Stimulated activated CD8-positive, alpha-beta memory T cell treated with anti-CD3 and anti-CD28 coated beads, Interleukin-12 subunit alpha, Interleukin-12 subunit beta, amount 100 ng/mL, for 4 hours (primary cell): ENCODE data around the gene CHMP5.

Experiments
- DNase-seq: peaks from one replicate; pipeline ENCODE4 v3.0.0-alpha.2; 2020; ENCODE audit warnings: low read depth

Gene CHMP5

DNA sequence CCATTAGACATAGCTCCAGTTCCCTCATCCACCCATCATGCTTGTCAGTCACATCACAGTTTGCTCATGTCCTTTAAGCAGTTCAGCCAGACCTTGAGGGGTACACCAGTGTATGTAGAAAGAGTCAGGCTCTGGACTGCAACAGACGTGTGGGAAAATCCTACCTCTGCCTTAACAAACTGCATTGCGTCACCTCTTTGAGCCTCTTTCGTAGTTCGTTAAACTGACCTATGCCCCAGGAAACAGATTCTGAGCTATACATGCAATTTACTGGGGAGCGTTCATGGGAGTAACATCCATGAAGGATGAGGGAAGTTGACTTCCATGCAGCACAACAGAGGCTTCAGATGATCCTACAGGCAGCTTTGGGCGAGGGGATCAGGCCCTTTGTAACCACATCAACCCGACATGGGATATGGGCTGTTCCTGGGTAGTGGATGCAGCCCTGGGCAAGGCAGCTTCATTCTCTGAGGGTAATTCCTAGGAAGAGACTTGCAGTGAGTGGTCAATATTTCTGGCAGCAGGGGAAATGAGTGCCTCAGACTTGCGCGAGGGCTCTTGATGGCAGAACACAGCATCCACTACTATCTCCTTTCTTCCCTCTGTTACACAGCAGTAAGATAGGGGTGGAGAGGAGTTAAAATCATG lies 20.6 kb upstream of the CHMP5 start:
- no peak for DNase-seq

DNA sequence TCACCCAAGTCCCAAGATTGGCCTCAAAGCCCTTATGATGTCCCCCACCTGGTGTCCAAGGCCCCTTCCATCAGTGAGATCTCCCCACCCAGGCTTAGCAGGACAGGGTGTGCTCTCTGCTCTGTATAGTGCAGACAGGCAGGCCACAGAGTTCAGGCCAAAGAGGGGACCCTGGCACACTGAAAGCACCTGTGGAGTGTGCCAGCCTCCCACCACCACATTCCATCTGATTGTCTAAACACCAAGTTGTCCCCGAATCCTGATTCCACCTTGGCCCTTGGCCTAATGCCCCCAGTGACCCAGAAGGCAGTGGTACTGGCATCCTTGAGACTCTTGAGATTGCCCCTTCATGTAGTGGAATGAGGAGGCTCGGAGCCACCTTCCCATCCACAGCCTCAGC lies 19.5 kb upstream of the CHMP5 start:
- DNase-seq: no peak

GRCh38 chr9:33246269-33246860 lies 18.5 kb upstream of the CHMP5 start:
- DNase-seq: no peak

- no peak for DNase-seq
Measured at GRCh38 chr9:33248606-33249005, 16.2 kb upstream of the CHMP5 start.

DNA sequence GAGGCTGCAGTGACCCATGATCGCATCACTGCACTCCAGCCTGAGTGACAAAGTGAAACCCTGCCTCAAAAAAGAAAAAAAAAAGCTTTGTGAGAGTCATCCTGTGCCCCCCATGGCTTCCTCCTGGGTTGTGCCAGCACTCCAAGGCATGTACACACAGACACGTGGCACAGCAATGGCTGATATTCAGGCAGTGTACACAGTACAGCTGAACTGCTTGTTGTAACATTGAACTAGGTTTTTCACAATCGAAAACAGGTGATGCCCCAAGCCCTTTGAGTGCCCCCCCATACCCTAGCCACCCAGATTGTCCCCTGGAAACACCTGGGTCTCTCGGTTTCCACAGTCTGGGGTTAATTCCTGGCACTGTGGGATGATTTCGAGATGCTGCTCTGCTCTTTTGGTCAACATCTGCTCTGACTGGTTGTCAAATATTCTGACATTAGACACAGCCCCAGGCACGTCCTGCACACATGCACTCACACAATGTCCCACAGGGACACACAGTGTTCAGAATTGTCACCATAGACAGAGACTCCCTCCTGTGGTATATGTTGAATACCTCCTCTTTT lies 15.7 kb upstream of the CHMP5 start:
- DNase-seq: no peak

- DNase-seq: no peak
Measured at GRCh38 chr9:33249983-33250382, 14.9 kb upstream of the CHMP5 start.

DNA sequence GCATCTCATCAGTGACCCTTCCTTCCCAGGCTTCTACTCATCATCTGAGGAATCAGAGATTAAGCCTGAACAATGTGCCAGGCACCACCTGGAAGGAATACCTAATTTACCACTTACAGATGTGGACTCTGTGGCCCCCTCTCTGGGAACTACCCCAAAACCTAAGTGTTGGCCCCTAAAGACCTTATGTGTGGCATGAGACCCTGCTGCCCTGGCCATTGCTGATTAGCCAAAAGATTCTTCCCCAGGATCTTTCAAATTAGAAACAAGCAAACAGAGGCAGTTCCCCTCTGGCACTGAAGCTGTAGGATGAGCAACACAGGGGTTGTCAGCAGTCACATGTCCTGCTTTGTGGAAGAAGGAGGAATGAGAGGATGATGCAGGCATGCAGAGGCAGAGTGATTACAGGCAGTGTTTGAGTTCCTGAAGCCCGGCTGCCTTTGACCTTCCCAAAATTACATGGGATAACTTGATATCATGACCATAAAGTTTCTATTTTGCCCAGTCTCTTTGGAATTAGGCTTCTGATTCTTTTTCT lies 14.3 kb upstream of the CHMP5 start:
- DNase-seq: no peak

DNA sequence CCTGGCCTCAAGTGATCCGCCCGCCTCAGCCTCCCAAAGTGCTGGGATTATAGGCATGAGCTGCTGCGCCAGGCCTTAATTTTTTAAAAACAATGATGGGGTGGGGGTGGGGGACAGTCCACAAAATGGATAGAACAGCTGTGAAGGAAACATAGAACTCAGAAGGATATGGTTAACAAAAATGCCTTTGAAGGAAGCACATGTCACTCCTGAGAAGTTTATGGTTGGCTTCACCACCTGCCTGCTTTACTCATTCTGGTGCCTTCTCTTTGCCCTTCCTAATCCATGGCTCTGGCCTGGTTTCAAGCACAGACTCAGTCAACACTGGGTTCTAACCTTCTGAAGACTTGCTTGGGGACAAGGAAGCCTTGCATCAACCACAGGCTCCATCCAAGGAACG lies 10.6 kb upstream of the CHMP5 start:
- no peak for DNase-seq

DNA sequence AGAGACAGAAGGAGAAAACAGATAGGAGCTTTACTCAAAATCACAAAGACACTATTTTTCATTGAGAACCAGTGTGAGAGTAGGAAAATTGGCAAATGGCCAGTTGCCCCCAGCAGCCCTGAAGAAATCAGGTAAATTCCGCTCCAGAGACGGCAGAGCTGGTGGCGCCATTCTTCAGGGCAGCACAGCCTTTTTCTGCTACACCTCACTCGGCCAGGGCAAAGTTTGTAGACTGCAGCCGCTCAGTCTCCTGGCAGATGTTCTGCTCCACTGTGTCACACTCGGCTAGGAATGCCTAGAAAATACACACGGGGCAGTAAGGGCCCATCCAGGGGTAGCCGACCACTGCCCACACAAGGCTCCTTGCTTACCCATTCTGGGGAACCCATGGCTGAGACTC lies 9.8 kb upstream of the CHMP5 start:
- no peak for DNase-seq

DNA sequence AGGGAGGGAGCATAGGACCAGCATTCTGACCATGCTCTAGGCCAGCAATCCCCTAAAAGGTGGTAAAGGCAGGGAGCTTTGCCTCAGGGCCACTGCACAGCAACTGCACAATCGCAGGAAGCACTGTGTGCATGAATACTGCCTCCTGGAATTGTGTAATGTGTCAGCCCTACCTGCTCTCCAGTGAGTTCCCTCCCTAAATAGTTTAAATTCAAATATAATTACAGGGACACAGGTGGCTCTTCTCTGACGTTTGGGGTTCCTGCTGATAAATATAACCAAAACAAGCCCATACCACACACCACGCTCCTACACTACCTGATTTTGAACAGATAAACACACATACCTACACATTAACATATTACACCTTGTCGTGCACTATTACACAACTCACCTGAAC lies 9.4 kb upstream of the CHMP5 start:
- DNase-seq: no peak

- no peak for DNase-seq
Measured at GRCh38 chr9:33256236-33256635, 8.6 kb upstream of the CHMP5 start.

DNA sequence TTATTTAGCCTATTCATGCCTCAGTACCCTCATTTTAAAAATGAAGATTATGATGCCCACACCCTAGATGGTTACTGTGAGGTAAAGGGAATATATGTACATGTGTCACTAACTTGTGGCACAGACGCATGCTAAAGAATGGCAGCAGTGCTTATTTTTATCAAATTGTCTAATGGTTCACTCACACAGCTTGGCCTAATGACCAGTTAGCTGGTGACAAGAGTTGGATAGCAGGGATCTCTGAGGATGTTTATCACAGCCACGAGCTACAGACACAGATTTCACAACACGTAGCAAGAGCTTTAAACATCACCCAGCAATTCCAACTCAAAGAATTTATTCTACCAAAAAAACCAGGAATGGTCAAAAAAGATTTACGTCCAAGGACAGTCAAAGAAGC lies 7.6 kb upstream of the CHMP5 start:
- no peak for DNase-seq

DNA sequence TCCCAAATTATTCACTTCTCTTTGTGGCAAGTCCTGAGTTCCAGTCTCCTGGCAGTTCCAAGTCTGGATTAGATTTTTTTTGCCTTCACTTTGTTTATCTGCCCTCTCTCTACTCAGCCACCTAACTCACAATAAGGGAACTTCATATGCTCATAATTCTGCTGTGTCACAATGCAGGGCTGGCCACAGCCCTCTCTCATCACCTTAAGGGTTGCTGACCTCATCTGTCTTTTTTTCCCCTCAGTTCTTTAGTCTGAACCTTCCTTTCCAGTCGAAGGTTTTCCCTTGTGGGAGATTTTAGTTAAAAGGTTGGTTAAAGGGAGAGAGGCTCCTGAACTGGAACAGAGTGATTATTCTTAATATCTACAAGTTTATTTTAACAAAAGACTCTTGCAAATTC lies 4.5 kb upstream of the CHMP5 start:
- no peak for DNase-seq

DNA sequence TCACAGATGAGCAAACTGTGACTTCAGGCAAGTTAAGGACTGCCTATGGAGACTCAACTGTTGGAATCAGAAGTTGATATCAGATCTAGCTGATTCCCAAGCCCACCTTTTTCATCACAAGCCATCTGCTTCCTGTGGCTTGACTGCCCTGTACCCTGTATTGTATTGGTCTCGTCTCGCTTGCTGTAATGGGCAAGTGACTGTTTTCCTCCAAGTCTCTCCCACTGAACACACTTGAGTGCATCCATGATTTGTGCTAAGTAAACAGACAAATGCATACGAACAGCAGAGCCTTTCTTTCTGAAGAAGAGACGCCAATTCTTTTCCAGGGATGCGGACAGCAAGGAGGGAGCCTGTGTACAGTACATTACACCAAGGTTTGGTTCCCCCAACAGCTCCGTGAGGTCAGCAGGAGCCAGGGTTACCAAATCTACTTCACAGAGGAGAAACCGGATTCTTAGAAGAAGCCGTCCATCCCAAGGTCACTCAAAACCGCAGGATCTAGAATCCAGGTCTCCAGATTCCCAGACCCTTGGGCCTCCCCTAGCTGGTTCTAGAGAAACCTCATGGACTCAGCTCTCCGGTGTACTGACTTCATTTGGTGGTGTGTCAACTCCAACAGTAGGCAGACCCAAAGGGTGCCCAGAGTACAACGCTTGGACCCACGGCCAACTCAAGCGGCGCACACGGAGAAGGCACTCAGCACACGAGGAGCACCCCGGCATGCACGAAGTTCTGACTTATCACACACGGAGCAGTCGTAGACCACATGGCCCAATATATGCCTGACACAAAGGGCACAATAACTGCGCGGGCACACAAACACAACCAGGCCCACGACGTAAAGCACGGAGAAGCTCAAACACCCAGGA lies 1.5 kb upstream of the CHMP5 start:
- DNase-seq: peak; percentile 7

DNA sequence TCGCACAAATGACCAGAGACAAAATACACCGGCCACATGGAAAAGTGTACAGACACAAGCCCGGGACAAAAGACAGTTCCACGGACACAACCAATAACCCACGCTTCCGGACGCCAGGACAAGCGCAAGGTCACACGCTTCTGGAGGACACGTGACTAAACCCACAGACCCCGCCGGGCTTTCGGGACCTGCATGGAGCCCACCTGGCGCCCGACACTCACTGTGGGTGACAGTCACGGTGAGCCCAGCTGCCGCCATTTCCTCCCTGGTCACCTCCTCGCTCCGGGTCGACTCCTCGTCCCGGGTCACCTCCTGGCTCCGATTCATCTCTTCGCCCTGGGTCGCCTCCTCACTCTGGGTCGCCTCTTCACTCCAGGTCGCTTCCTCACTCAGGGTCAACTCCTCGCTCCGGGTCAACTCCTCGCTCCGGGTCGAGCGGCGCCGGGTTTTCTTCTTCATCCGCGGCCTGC lies 811 bp upstream of the CHMP5 start:
- DNase-seq: peak; percentile 12

DNA sequence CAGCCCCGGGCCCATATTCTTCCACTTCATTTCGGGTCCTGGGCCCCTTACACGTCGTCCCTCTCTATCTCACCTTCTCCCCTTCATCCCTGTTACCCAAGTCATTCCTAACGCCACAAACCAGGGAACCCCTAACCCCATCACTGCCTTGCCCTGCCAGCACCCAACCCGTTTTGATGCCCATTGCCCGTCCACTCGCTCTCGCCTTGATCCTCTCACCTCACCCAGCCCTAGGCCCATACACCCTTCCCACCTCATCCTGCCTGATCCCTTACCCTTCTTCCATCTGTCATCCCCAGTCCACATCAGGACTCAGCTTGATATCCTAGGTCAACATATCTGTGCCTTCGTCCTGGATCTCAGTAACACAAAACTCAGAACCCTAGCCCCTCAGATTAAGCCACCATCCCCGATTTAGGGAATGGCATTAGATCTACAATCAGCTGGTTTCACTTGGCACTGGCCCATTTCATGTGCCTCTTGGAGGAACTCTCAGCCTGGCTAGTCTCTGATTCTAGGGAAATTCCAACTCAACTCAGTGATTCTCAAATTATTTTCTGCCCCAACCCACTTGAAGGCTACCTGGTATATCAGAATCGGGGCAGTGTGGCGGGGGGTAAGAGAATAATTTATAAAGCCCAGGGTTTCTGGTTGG lies 489 bp downstream of the CHMP5 start:
- no peak for DNase-seq

DNA sequence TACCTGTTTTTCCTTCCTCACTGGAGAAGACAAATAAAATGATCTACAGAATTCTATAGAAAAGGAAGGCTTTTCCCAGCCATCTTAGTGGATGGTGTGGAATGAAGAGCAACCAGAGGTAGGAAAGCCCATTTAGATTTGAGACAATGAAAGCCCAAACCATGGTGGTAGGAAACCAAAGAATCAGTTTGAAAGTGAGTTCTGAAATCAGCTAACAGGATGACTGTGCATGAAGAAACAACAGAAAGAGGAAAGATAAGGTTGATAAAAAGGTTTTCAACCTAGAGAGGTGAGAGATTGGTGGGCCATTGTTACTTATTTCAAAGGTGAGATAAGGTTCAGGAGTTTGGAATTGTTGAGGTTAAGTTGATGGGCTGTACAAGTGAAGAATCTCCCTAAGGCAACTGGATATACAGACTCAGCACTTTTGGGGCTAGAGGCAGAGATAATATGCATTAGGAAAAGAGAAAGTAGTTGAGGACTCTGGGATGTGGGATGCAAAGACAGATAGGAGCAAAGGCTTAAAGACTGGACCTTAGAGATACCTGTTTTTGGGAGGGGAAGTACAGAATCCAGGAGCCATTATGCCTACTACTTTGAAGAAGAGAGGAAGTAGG lies 2.4 kb downstream of the CHMP5 start:
- DNase-seq: no peak

DNA sequence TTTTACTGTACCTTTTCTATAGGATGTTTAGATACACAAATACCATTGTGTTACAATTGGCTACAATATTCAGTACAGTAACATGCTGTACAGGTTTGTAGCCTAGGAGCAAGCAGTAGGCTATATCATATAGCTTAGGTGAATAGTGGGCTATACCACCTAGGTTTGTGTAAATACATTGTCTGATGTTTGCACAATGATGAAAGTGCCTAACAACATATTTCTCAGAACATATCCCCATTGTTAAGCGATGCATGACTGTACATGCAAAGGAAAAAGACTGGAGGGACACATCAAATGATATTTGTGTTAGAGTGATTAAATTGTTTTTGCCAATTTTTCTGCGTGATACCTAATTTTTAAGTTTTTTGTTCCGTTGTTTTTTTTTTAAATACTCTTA lies 5.3 kb downstream of the CHMP5 start:
- DNase-seq: no peak

- DNase-seq: no peak
Measured at GRCh38 chr9:33272061-33272460, 7.2 kb downstream of the CHMP5 start.

DNA sequence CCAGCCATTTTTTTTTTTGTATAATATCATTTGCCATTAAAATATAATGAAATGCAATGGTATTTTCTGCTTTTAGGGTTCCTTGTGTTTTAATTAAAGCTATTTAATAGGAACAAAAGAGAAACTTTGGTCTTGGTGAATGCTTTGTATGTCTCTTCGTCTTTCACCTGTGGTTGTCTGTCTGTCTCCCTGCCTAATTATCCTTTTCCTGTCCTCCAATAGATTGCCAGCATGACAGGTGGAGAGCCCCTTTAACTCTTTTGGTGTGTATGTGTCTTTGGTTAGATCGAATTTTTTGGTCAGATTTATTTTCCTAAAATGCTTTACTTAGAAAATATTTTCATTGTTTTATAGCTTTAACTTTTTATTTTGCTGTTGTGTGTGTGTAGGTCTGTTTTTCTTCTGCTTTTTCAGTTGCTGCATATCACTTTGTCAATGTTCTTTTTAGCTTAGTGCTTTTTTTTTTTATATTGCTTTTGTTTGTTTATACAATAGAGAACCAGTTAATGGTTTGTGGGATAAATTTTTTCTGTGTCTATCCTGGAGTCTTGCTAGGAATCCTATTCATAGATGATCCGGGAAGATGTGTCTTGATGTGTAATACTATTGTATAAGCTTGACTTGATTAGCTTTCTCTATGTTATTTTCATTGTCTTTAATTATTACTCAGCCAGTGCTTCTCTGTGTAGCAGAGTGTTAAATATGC lies 8.6 kb downstream of the CHMP5 start:
- DNase-seq: no peak

DNA sequence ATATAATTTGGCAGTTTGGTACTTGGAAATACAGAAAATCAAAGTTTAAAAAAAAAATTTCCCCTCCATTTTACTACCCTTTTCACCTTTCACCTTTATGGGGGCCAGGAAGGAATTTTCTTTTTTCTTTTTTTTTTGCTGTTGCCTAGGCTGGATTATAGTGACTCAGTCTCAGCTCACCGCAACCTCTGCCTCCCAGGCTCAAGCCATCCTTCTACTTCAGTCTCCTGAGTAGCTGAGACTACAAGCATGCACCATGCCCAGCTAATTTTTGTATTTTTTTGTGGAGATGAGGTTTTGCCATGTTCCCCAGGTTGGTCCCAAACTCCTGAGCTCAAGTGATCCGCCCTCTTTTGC lies 9.1 kb downstream of the CHMP5 start:
- DNase-seq: no peak
